ENCODE measurements around the gene CRHBP.

CRHBP gene

DNA sequence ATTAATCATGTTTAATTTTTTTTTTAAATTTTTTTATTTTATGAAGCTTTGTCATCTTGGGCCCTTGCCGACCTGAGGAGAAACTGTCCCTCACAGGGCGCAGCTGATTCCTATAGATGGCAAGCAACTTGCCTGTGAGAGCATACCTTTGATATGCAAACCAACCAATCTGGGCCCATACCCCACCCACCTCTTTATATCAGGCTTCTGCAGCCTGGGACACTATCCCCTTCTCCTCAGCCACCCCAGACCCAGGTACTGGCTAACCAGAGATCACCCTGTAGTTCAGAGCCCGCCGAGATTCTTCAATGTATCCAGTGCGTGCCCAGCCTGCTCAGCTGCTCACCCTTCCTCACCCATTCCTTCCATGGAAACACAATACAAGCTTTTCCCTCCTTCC is 58.7 kb downstream of the CRHBP start:
- TF ChIP-seq, protein P1, sequence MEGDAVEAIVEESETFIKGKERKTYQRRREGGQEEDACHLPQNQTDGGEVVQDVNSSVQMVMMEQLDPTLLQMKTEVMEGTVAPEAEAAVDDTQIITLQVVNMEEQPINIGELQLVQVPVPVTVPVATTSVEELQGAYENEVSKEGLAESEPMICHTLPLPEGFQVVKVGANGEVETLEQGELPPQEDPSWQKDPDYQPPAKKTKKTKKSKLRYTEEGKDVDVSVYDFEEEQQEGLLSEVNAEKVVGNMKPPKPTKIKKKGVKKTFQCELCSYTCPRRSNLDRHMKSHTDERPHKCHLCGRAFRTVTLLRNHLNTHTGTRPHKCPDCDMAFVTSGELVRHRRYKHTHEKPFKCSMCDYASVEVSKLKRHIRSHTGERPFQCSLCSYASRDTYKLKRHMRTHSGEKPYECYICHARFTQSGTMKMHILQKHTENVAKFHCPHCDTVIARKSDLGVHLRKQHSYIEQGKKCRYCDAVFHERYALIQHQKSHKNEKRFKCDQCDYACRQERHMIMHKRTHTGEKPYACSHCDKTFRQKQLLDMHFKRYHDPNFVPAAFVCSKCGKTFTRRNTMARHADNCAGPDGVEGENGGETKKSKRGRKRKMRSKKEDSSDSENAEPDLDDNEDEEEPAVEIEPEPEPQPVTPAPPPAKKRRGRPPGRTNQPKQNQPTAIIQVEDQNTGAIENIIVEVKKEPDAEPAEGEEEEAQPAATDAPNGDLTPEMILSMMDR (IDR thresholded peaks at IDR 0.05; ENCODE audit: control extremely low read depth, extremely low read depth, low read depth, missing control alignments), result no peak
- ChIA-PET POLR2A (no interaction called here), CTCF (interaction anchor here (1.8 kb wide), 1 partner anchor 144 kb away, joined by 5 read pairs; no protein-coding TSS in a partner anchor)
- no peak for DNase-seq (ENCODE audit: extremely low spot score)

DNA sequence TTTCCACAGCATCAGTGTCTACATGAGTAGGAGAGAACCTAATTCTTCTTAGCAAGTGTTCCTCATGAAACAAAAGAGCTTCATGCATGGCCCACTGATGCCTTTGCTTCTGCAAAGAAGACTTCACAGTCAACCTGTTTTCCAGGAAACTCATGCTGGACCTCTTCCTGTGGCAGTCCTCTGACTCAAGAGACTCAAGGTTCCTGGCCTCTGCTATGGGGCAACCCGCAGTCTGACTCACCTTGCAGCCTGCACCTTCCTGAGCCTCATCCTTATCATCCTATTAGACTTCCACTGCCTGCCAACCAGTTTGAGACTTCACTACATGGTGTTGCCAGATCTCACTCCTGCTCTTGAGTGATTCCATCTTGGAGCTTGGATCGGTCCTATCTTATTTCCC is 59.8 kb downstream of the CRHBP start:
- TF ChIP-seq, protein P1 (IDR thresholded peaks at IDR 0.05; ENCODE audit: control extremely low read depth, extremely low read depth, low read depth, missing control alignments), result no peak
- no peak for DNase-seq (ENCODE audit: extremely low spot score)
- CTCF ChIA-PET, result interaction anchor here (0.7 to 1.8 kb wide), 2 partner anchors 64 to 145 kb away, joined by 3 to 5 read pairs; no protein-coding TSS in a partner anchor
- POLR2A ChIA-PET, result no interaction called here

GRCh38 chr5:77015938-77016569 is 63.2 kb downstream of the CRHBP start:
- no peak for DNase-seq (ENCODE audit: extremely low spot score)
- CTCF ChIA-PET, result interaction anchor here (0.9 to 3.7 kb wide), 6 partner anchors 10 to 151 kb away, joined by 3 to 31 read pairs (median 8); no protein-coding TSS in a partner anchor
- TF ChIP-seq, protein P1 (IDR thresholded peaks at IDR 0.05; ENCODE audit: control extremely low read depth, extremely low read depth, low read depth, missing control alignments), result peak; percentile 36
- POLR2A ChIA-PET, result no interaction called here

DNA sequence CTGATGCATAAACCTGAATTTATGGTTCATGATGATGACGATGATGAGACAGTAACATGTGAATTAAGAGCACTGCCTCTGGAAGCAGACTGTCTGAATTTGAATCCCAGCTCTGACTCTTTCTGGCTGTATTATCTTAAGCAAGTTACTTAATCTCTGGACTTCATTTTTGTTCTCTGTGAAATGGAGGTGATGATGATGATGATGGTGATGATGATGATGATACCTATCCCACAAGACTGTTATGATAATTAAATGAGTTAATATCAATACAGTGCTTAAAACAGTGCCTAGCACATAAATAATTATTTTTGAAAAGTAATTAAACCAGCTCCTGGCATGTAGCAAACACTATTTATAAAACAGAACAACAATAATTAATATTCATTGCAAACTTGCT is 64.1 kb downstream of the CRHBP start:
- ChIA-PET POLR2A (no interaction called here), CTCF (interaction anchor here (0.8 to 3.7 kb wide), 7 partner anchors 9 to 157 kb away, joined by 3 to 31 read pairs (median 7); no protein-coding TSS in a partner anchor)
- DNase-seq (ENCODE audit: extremely low spot score), result no peak
- TF ChIP-seq, protein P1 (IDR thresholded peaks at IDR 0.05; ENCODE audit: control extremely low read depth, extremely low read depth, low read depth, missing control alignments), result no peak

GRCh38 chr5:77017668-77018067 is 64.8 kb downstream of the CRHBP start:
- TF ChIP-seq, protein P1 (IDR thresholded peaks at IDR 0.05; ENCODE audit: control extremely low read depth, extremely low read depth, low read depth, missing control alignments), result no peak
- ChIA-PET CTCF (interaction anchor here (0.8 to 3.7 kb wide), 5 partner anchors 9 to 158 kb away, joined by 3 to 31 read pairs (median 7); no protein-coding TSS in a partner anchor), POLR2A (no interaction called here)

More at GRCh38 chr5:77017668-77018067, 64.8 kb downstream of the CRHBP start:
- no peak for DNase-seq (ENCODE audit: extremely low spot score)

Data from GM10248 (cell line).